Measurements from ENCODE around the gene VWCE. TPM values are rescaled to one million over a fixed set of nuclear protein-coding genes. Genes with fewer than 3 reads are reported as not detected.

The VWCE gene
- total RNA-seq (2014; rRNA removed; shearing (Covaris generic)), result 0.51 and 0.79 TPM in 2 replicates
- total RNA-seq (2022), result 4.1 and 5.5 TPM in 2 replicates
- Bru-seq, nascent RNA, result percentile 37 among the genes with signal in this experiment
- percentile 41 among the genes with signal in this experiment for BruChase-seq, experiment 1, labeled RNA remaining after a 6-hour chase
- BruChase-seq, experiment 2, labeled RNA remaining after a 2-hour chase, result percentile 38 among the genes with signal in this experiment
- long read RNA-seq, partial matches to known transcripts, result 1 of 1 reads
- long read RNA-seq, other reads (novel, unspliced or antisense), result 0 of 1 reads

- peaks cover 31% of the 10 kb centered on the region for H3K36me3 ChIP-seq (ENCODE audit: insufficient read depth, low read length)
- H3K27ac ChIP-seq (ENCODE audit: low read depth, low read length, poor library complexity, severe bottlenecking), result peak within 1 kb of the TSS; percentile 35
- intact Hi-C loops (cut with micrococcal nuclease; ENCODE audit: unreplicated experiment), result no loop called here
- no peaks in the 10 kb centered on the region for H4K20me1 ChIP-seq (ENCODE audit: insufficient read depth, low read length)
- TF ChIP-seq CTCF (conservative IDR thresholded peaks at IDR 0.05; ENCODE audit: low read length), result peak; percentile 62
- no peak for TF ChIP-seq EZH2phosphoT487 (IDR thresholded peaks at IDR 0.05; ENCODE audit: borderline replicate concordance, low read depth, low read length)
- peak within 1 kb of the TSS; percentile 82 for H3K4me2 ChIP-seq (ENCODE audit: low read length)
- CTCF ChIA-PET (ENCODE audit: unreplicated experiment), result interaction anchor here (1.0 kb wide), 1 partner anchor 67 kb away, joined by 3 read pairs; the partner anchor contains the start of genes CYB561A3 and TMEM138
- H3K4me3 ChIP-seq (ENCODE audit: low read depth, low read length, poor library complexity, severe bottlenecking), result peak within 1 kb of the TSS; percentile 68
- no peaks in the 10 kb centered on the region for H3K9me2 ChIP-seq (ENCODE audit: insufficient read depth, low read length)
- no peaks in the 10 kb centered on the region for H3K9me3 ChIP-seq (ENCODE audit: low read length)
- no peaks in the 10 kb centered on the region for H3K79me2 ChIP-seq (ENCODE audit: insufficient read depth, low read depth, low read length)
- POLR2A ChIA-PET, result interaction anchor here (0.6 to 1.4 kb wide), 2 partner anchors 41 to 333 kb away, joined by 5 read pairs; no protein-coding TSS in a partner anchor
- BruUV-seq (replicated peaks), result no TSS peak
- DNase-seq (ENCODE audit: low spot score), result peak; percentile 89
- H2AFZ ChIP-seq (ENCODE audit: low read length), result peak within 1 kb of the TSS; percentile 71; the same call in 1 of the 2 replicates
- H3K4me1 ChIP-seq (ENCODE audit: insufficient read depth, low read length, poor library complexity, severe bottlenecking), result peaks cover 24% of the 10 kb centered on the region
These were observed at the start of gene VWCE for GRCh38 chr11:61294717-61295595. Gene VWCE (minus strand): TSS chr11:61295316. CDS start chr11:61295037, 279 bp downstream.

GRCh38 chr11:61343792-61344745 lies 49.0 kb upstream of the VWCE start:
- H3K9me2 ChIP-seq (ENCODE audit: insufficient read depth, low read length), result no peaks in the 10 kb centered on the region
- no peak for TF ChIP-seq EZH2phosphoT487 (IDR thresholded peaks at IDR 0.05; ENCODE audit: borderline replicate concordance, low read depth, low read length)
- no peak for TF ChIP-seq CTCF (conservative IDR thresholded peaks at IDR 0.05; ENCODE audit: low read length)
- no peaks in the 10 kb centered on the region for H4K20me1 ChIP-seq (ENCODE audit: insufficient read depth, low read length)
- intact Hi-C loops (cut with micrococcal nuclease; ENCODE audit: unreplicated experiment), result no loop called here
- no peak overlapping the region for H3K27ac ChIP-seq (ENCODE audit: low read depth, low read length, poor library complexity, severe bottlenecking)
- H3K79me2 ChIP-seq (ENCODE audit: insufficient read depth, low read depth, low read length), result no peaks in the 10 kb centered on the region
- ChIA-PET CTCF (ENCODE audit: unreplicated experiment) (no interaction called here), POLR2A (interaction anchor here (1.4 kb wide), 1 partner anchor 16 kb away, joined by 3 read pairs; no protein-coding TSS in a partner anchor)
- no peak overlapping the region for H3K4me3 ChIP-seq (ENCODE audit: low read depth, low read length, poor library complexity, severe bottlenecking)
- no peak overlapping the region for H2AFZ ChIP-seq (ENCODE audit: low read length)
- no peaks in the 10 kb centered on the region for H3K9me3 ChIP-seq (ENCODE audit: low read length)
- no TSS peak for BruUV-seq (replicated peaks)
- peaks cover 44% of the 10 kb centered on the region for H3K36me3 ChIP-seq (ENCODE audit: insufficient read depth, low read length)
- no peak for DNase-seq (ENCODE audit: low spot score)
- H3K4me2 ChIP-seq (ENCODE audit: low read length), result no peak overlapping the region
- H3K4me1 ChIP-seq (ENCODE audit: insufficient read depth, low read length, poor library complexity, severe bottlenecking), result no peaks in the 10 kb centered on the region

Measured in OCI-LY7 (cell line).